Adipocyte (in vitro differentiated cells): ENCODE data around the gene CCDC12.
"Not testable (repeated sequence)": the region's sequence is repeated elsewhere in the genome, so short reads cannot be mapped to it uniquely, and the experiment has no call there.

Source experiments
- DNase-seq: peaks from one replicate; pipeline ENCODE4 v3.0.0-alpha.2; 2015; ENCODE audit warnings: low read depth
- H3K27me3 ChIP-seq: replicated peaks from 2 replicates; pipeline ENCODE4 v1.7.0; 2013; ENCODE audit warnings: mild to moderate bottlenecking, low read length, moderate library complexity; ENCODE audit not compliant: control insufficient read depth, insufficient read depth
- H3K36me3 ChIP-seq: 2 replicates; pipeline ENCODE4 v1.7.0; 2013; ENCODE audit warnings: low read length, mild to moderate bottlenecking, moderate library complexity; ENCODE audit not compliant: control insufficient read depth, insufficient read depth, severe bottlenecking
- H3K4me1 ChIP-seq: 2 replicates; pipeline ENCODE4 v1.7.0; 2013; ENCODE audit warnings: mild to moderate bottlenecking, low read length, moderate library complexity; ENCODE audit not compliant: control insufficient read depth, insufficient read depth
- H3K4me3 ChIP-seq: 2 replicates; pipeline ENCODE4 v1.7.0; 2013; ENCODE audit warnings: mild to moderate bottlenecking, low read length, moderate library complexity
- H3K9ac ChIP-seq: 2 replicates; pipeline ENCODE4 v1.7.0; 2013; ENCODE audit warnings: mild to moderate bottlenecking, low read length, moderate library complexity
- H3K9me3 ChIP-seq: 2 replicates; pipeline ENCODE4 v1.7.0; 2013; ENCODE audit warnings: mild to moderate bottlenecking, low read length, moderate library complexity; ENCODE audit not compliant: control insufficient read depth

The CCDC12 gene

DNA sequence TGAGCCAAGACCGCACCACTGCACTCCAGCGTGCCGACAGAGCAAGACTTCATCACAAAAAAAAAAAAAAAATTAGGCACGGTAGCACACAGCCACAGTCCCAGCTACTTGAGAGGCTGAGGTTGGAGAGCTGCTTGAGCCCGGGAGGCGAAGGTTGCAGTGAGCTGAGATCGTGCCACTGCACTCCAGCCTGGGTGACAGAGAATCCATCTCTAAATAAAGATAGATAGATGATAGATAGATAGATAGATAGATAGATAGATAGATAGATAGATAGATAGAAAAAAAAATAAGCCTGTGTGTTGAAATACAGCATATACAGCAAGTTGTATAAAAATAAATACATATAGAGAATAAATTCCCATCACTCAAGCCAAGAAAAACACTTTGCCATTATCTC, 61.7 kb downstream of the CCDC12 start:
- H3K9me3 ChIP-seq, result peaks cover 5% of the 10 kb centered on the region
- peaks cover 35% of the 10 kb centered on the region for H3K36me3 ChIP-seq
- no peak overlapping the region for H3K9ac ChIP-seq
- no peaks in the 10 kb centered on the region for H3K27me3 ChIP-seq
- peaks cover 12% of the 10 kb centered on the region for H3K4me1 ChIP-seq
- DNase-seq, result no peak
- no peak overlapping the region for H3K4me3 ChIP-seq

DNA sequence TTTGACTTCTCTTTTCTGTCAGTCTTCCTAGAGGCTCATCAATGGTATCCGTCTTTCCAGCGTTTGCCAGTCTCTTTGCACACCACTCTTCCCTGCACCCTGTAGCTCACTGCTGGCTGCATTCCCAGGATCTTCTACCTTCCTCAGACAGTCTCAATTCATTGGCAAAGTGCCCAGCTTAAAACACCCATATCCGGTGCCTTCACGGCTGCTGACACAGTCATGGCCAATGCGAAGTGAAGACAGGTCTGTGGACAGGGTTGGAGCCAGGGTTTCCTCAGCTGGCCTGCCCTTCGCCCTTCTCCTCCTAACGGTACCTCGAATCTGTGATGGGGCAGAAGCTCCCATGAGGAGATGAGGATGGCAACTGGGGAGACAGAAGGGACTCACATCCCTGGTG, 62.9 kb downstream of the CCDC12 start:
- Histone ChIP-seq H3K4me1 (peaks cover 24% of the 10 kb centered on the region), H3K27me3 (no peaks in the 10 kb centered on the region), H3K4me3 (no peak overlapping the region), H3K36me3 (peaks cover 23% of the 10 kb centered on the region), H3K9ac (no peak overlapping the region), H3K9me3 (peaks cover 5% of the 10 kb centered on the region)
- DNase-seq, result peak; percentile 13

- Histone ChIP-seq H3K4me3 (no peak overlapping the region), H3K4me1 (peaks cover 30% of the 10 kb centered on the region), H3K36me3 (peaks cover 17% of the 10 kb centered on the region), H3K27me3 (no peaks in the 10 kb centered on the region), H3K9ac (no peak overlapping the region), H3K9me3 (peaks cover 5% of the 10 kb centered on the region)
- DNase-seq, result no peak
Observed at GRCh38 chr3:46912986-46913385, 63.6 kb downstream of the CCDC12 start.

DNA sequence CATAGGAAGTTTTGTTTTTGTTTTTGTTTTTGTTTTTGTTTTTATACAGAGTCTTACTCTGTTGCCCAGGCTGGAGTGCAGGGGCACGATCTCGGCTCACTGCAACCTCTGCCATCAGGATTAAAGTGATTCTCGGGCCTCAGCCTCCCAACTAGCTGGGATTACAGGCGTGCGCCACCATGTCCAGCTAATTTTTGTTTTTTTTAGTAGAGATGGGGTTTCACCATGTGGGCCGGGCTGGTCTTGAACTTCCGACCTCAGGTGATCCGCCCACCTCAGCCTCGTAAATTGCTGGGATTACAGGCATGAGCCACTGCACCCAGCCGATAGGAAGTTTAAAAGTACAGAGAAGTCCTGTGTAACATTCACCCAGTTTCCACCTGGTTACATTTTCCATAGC, 65.6 kb downstream of the CCDC12 start:
- not testable (repeated sequence) for H3K9me3 ChIP-seq, H3K4me3 ChIP-seq, H3K27me3 ChIP-seq, H3K9ac ChIP-seq, H3K36me3 ChIP-seq, DNase-seq
- H3K4me1 ChIP-seq, result peaks cover 34% of the 10 kb centered on the region

DNA sequence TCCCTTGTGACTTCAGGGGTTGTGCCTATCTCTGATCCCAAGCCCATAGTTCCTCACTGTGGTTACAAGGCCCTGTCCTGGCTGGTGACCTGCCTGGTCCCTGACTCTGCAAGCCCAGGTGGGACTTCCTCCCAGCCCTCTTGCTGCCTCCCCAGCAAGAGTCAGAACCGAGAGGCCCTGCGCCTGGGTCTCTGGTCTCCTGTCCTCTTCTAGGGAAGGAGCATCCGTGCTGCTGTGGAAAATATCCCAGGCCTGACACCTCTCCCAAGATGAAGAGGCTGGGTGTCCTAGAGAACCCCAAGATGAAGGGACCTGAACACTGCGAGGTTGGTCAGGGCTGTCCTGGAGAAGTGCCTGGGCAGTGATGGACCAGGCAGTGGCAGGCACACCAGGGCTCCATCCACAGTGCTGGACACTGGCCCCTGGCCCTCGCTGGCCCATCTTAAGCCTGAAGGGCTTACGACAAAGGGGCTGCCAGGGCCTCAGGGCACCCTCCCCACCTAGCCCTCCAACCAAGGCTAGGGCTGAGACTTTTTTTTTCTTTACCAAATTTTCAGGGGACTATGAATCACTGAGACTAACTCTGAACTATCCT, 66.3 kb downstream of the CCDC12 start:
- DNase-seq, result no peak
- Histone ChIP-seq H3K4me1 (peaks cover 29% of the 10 kb centered on the region), H3K4me3 (no peak overlapping the region), H3K27me3 (peaks cover 7% of the 10 kb centered on the region), H3K9ac (peak overlapping the region; percentile 54), H3K36me3 (no peaks in the 10 kb centered on the region), H3K9me3 (no peaks in the 10 kb centered on the region)

DNA sequence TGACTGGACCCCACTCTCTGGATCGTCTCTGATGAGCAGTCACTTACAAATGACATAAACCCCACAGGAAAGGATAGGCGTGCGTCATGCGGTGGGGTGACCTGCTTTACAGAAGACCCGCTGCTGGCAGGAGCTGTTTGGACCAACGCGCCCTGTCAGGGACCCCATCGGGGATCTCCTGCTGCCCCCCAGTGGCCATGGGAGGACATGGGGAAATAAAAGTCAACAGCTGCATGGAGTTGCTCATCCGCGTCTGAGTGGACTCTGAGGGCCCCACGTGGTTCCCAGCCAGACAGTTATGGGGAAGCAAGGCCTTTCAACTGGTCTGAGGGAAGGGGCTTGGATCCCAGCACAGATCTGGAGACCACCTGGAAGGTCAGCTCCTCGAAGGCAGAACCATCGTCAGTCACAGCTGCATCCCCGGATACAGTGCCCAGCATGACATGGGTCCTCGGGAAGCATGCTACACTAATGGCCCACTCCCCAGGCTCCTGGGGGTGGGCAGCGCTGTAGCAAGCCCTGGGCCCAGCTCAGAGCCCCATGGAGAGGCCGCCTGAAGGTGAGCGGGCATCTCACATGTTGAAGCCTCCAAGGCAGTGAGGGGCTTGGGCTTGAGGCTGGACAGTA, 66.9 kb downstream of the CCDC12 start:
- Histone ChIP-seq H3K4me1 (peaks cover 27% of the 10 kb centered on the region), H3K9me3 (no peaks in the 10 kb centered on the region), H3K9ac (peak overlapping the region; percentile 54), H3K4me3 (no peak overlapping the region), H3K36me3 (no peaks in the 10 kb centered on the region), H3K27me3 (peaks cover 7% of the 10 kb centered on the region)
- peak; percentile 94 for DNase-seq

DNA sequence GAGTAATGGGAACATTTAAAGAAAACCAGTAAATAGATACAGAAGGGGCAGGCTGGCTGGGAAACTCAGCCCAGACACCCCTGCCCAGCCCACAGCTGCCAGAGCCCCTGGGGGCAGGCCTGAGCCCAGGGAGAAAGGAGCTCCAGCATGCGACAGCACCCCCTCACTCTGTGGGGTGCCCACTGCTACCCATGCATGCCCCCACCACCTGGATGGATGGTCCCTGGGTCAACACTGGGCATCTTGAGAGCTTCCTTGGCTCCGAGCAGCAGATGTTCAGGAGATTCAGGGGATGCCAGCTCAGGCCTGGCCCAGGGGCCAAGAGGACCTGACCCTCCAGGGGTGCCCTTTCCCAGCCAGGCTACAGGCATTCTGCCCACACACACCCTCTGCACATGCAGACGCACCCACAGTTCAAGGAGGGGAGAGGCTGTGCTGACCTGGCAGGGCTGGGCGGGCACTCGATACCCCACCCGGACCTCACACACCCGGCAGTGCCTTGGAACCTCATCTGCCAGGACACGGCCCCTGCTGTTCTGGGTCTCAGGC, 67.5 kb downstream of the CCDC12 start:
- DNase-seq, result no peak
- peaks cover 27% of the 10 kb centered on the region for H3K4me1 ChIP-seq
- peaks cover 7% of the 10 kb centered on the region for H3K27me3 ChIP-seq
- no peak overlapping the region for H3K4me3 ChIP-seq
- no peaks in the 10 kb centered on the region for H3K9me3 ChIP-seq
- peak overlapping the region; percentile 11 for H3K9ac ChIP-seq
- H3K36me3 ChIP-seq, result no peaks in the 10 kb centered on the region

- DNase-seq, result peak; percentile 79
- Histone ChIP-seq H3K36me3 (no peaks in the 10 kb centered on the region), H3K4me3 (peak overlapping the region; percentile 51), H3K9ac (peak overlapping the region; percentile 11), H3K4me1 (peaks cover 22% of the 10 kb centered on the region), H3K9me3 (no peaks in the 10 kb centered on the region), H3K27me3 (peaks cover 7% of the 10 kb centered on the region)
Observed at GRCh38 chr3:46908294-46908985, 68.1 kb downstream of the CCDC12 start.

DNA sequence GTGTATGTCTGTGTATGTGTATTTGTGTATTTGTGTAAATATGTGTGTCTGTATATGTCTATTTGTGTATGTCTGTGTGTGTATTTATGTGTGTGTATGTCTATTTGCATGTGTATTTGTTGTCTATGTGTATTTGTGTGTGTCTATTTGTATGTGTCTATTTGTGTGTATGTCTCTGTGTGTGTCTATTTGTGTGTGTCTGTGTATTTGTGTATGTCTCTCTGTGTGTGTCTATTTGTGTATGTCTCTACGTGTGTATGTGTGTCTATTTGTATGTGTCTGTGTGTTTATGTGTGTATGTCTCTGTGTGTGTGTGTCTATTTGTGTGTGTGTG, 68.6 kb downstream of the CCDC12 start:
- peaks cover 7% of the 10 kb centered on the region for H3K27me3 ChIP-seq
- H3K4me1 ChIP-seq, result peaks cover 22% of the 10 kb centered on the region
- H3K36me3 ChIP-seq, result no peaks in the 10 kb centered on the region
- no peak overlapping the region for H3K9ac ChIP-seq
- H3K9me3 ChIP-seq, result no peaks in the 10 kb centered on the region
- DNase-seq, result no peak
- no peak overlapping the region for H3K4me3 ChIP-seq

- Histone ChIP-seq H3K9ac (no peak overlapping the region), H3K9me3 (no peaks in the 10 kb centered on the region), H3K36me3 (no peaks in the 10 kb centered on the region), H3K4me3 (no peak overlapping the region), H3K27me3 (peaks cover 7% of the 10 kb centered on the region), H3K4me1 (peaks cover 22% of the 10 kb centered on the region)
- DNase-seq, result no peak
Observed at GRCh38 chr3:46907271-46907670, 69.3 kb downstream of the CCDC12 start.

DNA sequence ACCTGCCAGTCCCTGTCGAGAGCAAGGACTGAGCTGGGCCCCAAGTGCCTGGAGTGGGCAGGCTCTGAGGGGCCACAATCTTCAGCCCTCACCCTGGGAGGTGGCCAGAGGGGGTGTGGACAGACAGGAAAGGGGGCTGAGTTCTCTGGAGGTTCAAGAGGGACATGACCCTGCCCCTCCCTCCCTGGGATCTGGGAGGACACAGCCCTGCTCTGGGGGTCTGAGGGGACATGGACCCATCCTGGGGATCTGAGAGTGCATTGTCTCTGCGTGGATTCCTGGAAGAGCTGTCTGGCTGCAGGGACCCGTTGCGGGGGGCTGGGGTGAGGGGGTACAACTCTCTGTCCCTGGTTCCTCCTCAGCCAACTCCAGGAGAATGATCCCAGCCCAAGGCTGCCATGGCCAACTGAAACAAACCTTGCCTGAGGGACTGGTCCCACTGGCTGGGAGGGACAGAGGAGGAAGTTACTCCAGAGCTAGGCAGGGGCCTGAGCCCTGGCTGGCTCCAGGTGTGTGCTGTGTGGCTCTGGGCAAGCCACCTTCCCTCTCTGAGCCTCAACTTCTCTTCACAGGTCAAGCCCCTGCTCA, 70.0 kb downstream of the CCDC12 start:
- Histone ChIP-seq H3K27me3 (peaks cover 7% of the 10 kb centered on the region), H3K4me1 (peaks cover 22% of the 10 kb centered on the region)

More for the DNA sequence above, 70.0 kb downstream of the CCDC12 start:
- no peak for DNase-seq
- H3K9me3 ChIP-seq, result no peaks in the 10 kb centered on the region
- H3K9ac ChIP-seq, result no peak overlapping the region
- no peaks in the 10 kb centered on the region for H3K36me3 ChIP-seq
- no peak overlapping the region for H3K4me3 ChIP-seq
